Mesothelial cell of epicardium (in vitro differentiated cells): ENCODE measurements around the gene KCTD1. TPM values are rescaled to one million over a fixed set of nuclear protein-coding genes. Genes with fewer than 3 reads are reported as not detected.

Experiments
- DNase-seq, 2 experiments: peaks; one replicate each; pipeline ENCODE4 v3.0.0; 2021; ENCODE audit warnings: low spot score in 2 of 2; ENCODE audit not compliant: unreplicated experiment in 2 of 2
- H3K27ac Mint-ChIP-seq: 2 replicates; pipeline ENCODE4 v1.8.0; 2021; ENCODE audit warnings: mixed read lengths
- H3K27me3 Mint-ChIP-seq: 2 replicates; pipeline ENCODE4 v1.8.0; 2021; ENCODE audit warnings: low read depth, mixed read lengths
- H3K36me3 Mint-ChIP-seq: 2 replicates; pipeline ENCODE4 v1.8.0; 2021; ENCODE audit warnings: mixed read lengths
- H3K4me1 Mint-ChIP-seq: 2 replicates; pipeline ENCODE4 v1.8.0; 2021; ENCODE audit warnings: mixed read lengths
- H3K4me3 Mint-ChIP-seq: 2 replicates; pipeline ENCODE4 v1.8.0; 2021; ENCODE audit warnings: mild to moderate bottlenecking, moderate library complexity, mixed read lengths
- H3K9me3 Mint-ChIP-seq: 2 replicates; pipeline ENCODE4 v1.8.0; 2021; ENCODE audit warnings: mixed read lengths
- total RNA-seq: library from RNA; stranded (reverse); gene quantifications from 3 replicates; pipeline ENCODE4 v1.2.1, GENCODE V29; 2021
- TF ChIP-seq, protein P1 (sequence below): fragments of 200-600 bp; sonication (generic); IDR thresholded peaks from one replicate; pipeline ENCODE4 v1.5.0; 2021; ENCODE audit warnings: antibody characterized with exemption; ENCODE audit not compliant: unreplicated experiment

The KCTD1 gene
- total RNA-seq, 1 donor from 2014 or later: 38.5 TPM

DNA sequence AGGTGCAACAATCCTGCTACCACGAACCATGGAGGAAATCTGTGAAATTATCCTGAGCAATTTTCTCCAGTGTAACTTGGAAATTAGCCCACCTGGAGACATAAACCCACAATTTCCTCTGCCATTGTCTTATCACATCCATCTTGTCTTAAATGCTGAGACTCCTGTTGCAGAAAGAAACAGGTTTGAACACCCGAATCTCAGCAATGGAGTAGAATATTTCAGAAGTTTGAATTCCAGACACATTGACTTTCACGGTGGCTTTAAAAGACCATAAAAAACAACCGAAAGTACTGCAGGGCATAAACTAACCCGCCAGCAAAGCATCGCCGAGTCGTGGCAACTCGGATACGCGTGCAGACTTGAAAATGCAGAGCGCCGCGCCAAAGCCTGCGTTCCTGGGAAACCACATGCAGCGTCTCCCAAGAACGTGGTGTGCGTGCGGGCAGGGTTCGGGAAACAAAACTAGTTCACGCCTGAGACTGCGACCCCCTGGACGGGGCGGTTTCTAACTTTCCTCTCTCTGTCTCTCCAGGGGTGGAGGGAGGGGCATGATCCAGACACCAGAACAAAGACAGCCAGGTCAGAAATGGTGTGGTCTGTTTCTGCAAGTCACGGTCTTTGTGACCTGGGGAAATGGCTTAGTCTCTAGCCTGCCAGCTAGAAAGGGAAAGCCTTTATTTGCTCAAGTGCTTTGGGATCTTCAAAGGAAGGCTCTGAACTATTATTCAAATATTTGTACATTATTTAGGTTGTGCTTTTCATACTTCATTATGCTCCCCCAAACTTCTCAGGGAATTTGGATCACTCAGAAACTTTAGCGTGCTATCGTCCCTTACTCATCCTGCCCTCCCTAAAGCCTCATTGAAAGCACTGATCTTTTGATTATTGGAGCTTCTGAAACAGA, 26.9 kb upstream of the KCTD1 start:
- peak overlapping the region; percentile 76 for H3K4me3 Mint-ChIP-seq
- peaks cover 19% of the 10 kb centered on the region for H3K4me1 Mint-ChIP-seq

DNA sequence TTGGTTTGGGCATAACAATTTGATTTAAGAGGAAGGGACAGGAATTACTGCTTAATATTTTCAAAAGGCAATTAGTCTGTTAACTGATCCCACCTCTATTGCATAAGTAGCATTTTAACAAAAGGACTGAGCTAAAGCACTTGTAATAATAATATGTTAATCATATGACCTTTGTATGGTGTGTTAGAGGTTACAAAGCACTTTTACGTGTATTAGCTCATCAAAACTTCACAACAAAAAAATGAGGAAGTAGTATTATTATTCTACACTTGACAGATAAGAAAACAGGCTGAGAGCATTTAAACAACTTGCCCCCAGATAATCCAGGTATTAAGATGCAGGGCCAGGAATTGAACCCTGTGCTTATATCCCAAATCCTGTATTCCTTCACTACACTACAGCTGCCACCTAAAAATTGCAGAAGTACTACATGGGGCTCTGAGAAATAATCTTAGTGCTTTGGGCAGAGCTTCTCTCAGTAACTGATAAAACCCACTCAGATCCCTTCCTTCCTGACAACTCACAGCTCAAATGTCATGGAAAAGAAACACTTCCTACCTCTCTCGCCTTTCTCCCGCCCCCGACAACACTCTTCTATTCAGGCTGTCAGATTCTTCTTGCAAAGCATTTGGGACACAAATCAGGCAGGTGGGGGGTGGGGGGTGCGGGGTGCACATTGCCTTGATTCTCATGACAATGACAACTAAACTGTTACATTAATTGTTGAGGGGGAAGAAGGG, 20.7 kb upstream of the KCTD1 start:
- no peaks in the 10 kb centered on the region for H3K36me3 Mint-ChIP-seq
- TF ChIP-seq, protein P1, sequence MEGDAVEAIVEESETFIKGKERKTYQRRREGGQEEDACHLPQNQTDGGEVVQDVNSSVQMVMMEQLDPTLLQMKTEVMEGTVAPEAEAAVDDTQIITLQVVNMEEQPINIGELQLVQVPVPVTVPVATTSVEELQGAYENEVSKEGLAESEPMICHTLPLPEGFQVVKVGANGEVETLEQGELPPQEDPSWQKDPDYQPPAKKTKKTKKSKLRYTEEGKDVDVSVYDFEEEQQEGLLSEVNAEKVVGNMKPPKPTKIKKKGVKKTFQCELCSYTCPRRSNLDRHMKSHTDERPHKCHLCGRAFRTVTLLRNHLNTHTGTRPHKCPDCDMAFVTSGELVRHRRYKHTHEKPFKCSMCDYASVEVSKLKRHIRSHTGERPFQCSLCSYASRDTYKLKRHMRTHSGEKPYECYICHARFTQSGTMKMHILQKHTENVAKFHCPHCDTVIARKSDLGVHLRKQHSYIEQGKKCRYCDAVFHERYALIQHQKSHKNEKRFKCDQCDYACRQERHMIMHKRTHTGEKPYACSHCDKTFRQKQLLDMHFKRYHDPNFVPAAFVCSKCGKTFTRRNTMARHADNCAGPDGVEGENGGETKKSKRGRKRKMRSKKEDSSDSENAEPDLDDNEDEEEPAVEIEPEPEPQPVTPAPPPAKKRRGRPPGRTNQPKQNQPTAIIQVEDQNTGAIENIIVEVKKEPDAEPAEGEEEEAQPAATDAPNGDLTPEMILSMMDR: no peak
- no peaks in the 10 kb centered on the region for H3K27me3 Mint-ChIP-seq
- H3K9me3 Mint-ChIP-seq: no peaks in the 10 kb centered on the region
- DNase-seq: no peak
- peak overlapping the region; percentile 9 for H3K27ac Mint-ChIP-seq
- H3K4me3 Mint-ChIP-seq: no peak overlapping the region
- H3K4me1 Mint-ChIP-seq: peaks cover 16% of the 10 kb centered on the region

More for the DNA sequence above, 26.9 kb upstream of the KCTD1 start:
- TF ChIP-seq, protein P1: no peak
- H3K36me3 Mint-ChIP-seq: no peaks in the 10 kb centered on the region
- H3K27me3 Mint-ChIP-seq: no peaks in the 10 kb centered on the region
- peak in 1 of 2 experiments; percentile 67 for DNase-seq
- no peaks in the 10 kb centered on the region for H3K9me3 Mint-ChIP-seq
- H3K27ac Mint-ChIP-seq: peak overlapping the region; percentile 62

DNA sequence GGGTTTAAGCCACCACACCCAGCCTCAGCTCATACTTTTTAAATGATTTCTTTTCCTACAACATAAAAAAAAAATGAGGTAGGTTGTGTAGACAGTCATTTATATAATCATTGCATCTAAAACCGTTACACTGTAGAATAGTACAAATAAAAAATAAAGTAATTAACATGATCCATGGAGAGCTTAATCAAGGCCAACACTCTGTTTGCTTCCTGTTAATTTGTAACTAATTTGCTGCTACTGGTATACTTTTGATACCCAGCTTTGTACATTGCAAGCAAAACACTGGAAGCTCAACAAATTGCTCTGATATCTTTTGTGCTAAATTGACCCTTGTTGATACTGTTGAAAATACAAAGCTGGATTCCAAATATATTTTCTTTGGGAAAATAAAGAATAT, 20.2 kb upstream of the KCTD1 start:
- Mint-ChIP-seq H3K4me1 (peaks cover 16% of the 10 kb centered on the region), H3K27me3 (no peaks in the 10 kb centered on the region), H3K27ac (no peak overlapping the region), H3K4me3 (no peak overlapping the region), H3K9me3 (no peaks in the 10 kb centered on the region), H3K36me3 (peaks cover 1% of the 10 kb centered on the region)
- TF ChIP-seq, protein P1: no peak
- no peak for DNase-seq

DNA sequence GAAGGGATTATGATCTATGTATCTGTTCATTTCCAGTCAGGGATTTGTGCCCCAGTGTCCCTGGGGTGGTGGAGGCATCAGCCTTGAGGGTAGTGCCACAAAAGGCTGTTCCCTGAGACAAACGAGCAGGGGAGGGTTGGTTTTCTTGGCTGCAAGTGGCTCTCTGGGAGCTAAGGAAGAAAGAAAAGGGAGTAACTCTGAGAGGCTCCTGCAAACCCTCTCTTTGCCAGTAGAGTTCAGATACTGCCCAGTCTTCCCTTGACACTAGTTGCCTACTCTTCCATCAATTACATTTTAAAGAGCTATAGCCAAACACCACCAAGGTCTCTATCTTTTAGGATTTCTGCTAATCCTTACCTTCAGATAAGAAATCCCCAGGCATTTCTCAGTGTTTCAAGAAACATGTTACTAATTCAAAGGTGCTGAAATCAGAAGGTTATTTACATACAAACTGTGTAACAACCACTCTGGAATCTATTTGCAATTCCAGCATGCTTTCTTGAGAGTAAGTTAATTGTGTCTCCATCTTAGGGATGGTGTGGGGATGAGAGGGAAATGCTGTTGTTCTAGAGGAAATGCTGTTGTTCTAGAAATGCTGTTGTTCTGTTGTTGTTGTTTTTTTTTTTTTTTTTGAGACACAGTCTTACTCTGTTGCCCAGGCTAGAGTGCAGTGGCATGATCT, 18.7 kb upstream of the KCTD1 start:
- H3K9me3 Mint-ChIP-seq: peaks cover 9% of the 10 kb centered on the region

DNA sequence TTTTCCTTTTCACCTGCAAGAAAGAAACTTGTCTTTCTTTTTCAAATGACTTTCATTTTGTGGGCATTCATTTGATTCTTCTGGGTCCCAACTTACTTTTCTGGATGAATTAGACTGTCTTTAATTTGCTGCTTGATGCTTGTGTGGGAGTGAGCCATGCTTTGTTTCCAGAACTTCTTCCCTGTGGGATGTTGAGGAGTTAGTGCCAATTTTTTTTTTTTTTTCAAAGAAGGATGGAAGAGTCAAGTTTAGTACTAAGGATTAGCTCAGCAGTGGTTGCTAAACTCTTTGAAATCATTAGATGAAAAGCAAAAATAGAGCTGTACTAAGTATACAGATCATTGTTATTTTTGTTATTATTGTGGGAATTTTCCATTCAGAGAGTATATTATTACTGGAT, 17.2 kb upstream of the KCTD1 start:
- no peak overlapping the region for H3K4me3 Mint-ChIP-seq
- TF ChIP-seq, protein P1: no peak
- H3K4me1 Mint-ChIP-seq: peaks cover 16% of the 10 kb centered on the region
- H3K27me3 Mint-ChIP-seq: no peaks in the 10 kb centered on the region
- no peak for DNase-seq
- no peak overlapping the region for H3K27ac Mint-ChIP-seq
- H3K36me3 Mint-ChIP-seq: peaks cover 9% of the 10 kb centered on the region
- H3K9me3 Mint-ChIP-seq: peaks cover 9% of the 10 kb centered on the region

More for the DNA sequence above, 18.7 kb upstream of the KCTD1 start:
- peaks cover 9% of the 10 kb centered on the region for H3K36me3 Mint-ChIP-seq
- H3K4me3 Mint-ChIP-seq: no peak overlapping the region
- H3K4me1 Mint-ChIP-seq: peaks cover 16% of the 10 kb centered on the region
- no peaks in the 10 kb centered on the region for H3K27me3 Mint-ChIP-seq
- H3K27ac Mint-ChIP-seq: no peak overlapping the region
- TF ChIP-seq, protein P1: no peak
- no peak for DNase-seq
